B cell (primary cell): ENCODE measurements around the gene KIF25. TPM values are rescaled to one million over a fixed set of nuclear protein-coding genes. Genes with fewer than 3 reads are reported as not detected.

Source experiments
- ATAC-seq: fragments of 200-7000 bp; cut with Tn5 transposase; one replicate; pipeline ENCODE4 v1.10.0; 2021; ENCODE audit warnings: low read depth, mild to moderate bottlenecking, moderate number of reproducible peaks, moderate library complexity
- CTCF ChIA-PET: fragments of 350-600 bp; sonication (Branson Sonifier 250); formaldehyde crosslinking; loops from one replicate; lab custom pipeline; 2021; ENCODE audit warnings: antibody characterized with exemption, inconsistent platforms; lab: Charles Lee
- POLR2A ChIA-PET: fragments of 350-600 bp; sonication (Branson Sonifier 250); formaldehyde crosslinking; loops from one replicate; lab custom pipeline; 2021; ENCODE audit warnings: antibody characterized with exemption; lab: Charles Lee
- DNase-seq: peaks from one replicate; pipeline ENCODE4 v3.0.0; 2013
- H2AFZ ChIP-seq: 2 replicates; pipeline ENCODE4 v1.6.1; 2012; ENCODE audit warnings: mild to moderate bottlenecking, low read depth, low read length; ENCODE audit not compliant: insufficient read depth, poor library complexity, severe bottlenecking
- H3K27ac ChIP-seq, 2 donors: 1 replicate in 1 of 2; 2 replicates in 1 of 2; pipeline ENCODE4 v1.5.1; 2012 to 2013; ENCODE audit warnings: low read length in 2 of 2, mild to moderate bottlenecking in 2 of 2, moderate library complexity in 1 of 2
- H3K27me3 ChIP-seq, 4 experiments: fragments of 200-600 bp in 1 of 4; sonication (generic) in 1 of 4; replicated peaks in 1 of 4; 1 replicate in 2 of 4; 2 replicates in 2 of 4; pipeline versions ENCODE4 v1.6.1 to v1.7.0; 2013 to 2016; ENCODE audit warnings: low read length in 3 of 4, mild to moderate bottlenecking in 2 of 4, mixed read lengths in 1 of 4, moderate library complexity in 1 of 4; ENCODE audit not compliant: insufficient read depth in 4 of 4, control insufficient read depth in 3 of 4; ENCODE audit errors: control extremely low read depth in 1 of 4
- H3K36me3 ChIP-seq, 2 experiments: replicated peaks in 1 of 2; 1 replicate in 1 of 2; 2 replicates in 1 of 2; pipeline versions ENCODE4 v1.6.1 to v1.7.1; 2013; ENCODE audit warnings: low read length in 1 of 2; ENCODE audit not compliant: insufficient read depth in 2 of 2, control insufficient read depth in 1 of 2; ENCODE audit errors: control extremely low read depth in 1 of 2, extremely low read depth in 1 of 2
- H3K4me1 ChIP-seq, 2 donors: fragments of 200-600 bp in 1 of 2; sonication (generic) in 1 of 2; 1 replicate in 1 of 2; 2 replicates in 1 of 2; pipeline versions ENCODE4 v1.5.1 to v1.6.1; 2013 to 2017; ENCODE audit warnings: low read length in 2 of 2; ENCODE audit not compliant: control insufficient read depth in 2 of 2, insufficient read depth in 2 of 2
- H3K4me2 ChIP-seq: replicated peaks from 2 replicates; pipeline ENCODE3; 2012; ENCODE audit warnings: mild to moderate bottlenecking, low read depth, low read length; ENCODE audit not compliant: poor library complexity, severe bottlenecking
- H3K4me3 ChIP-seq, 5 experiments: fragments of 200-600 bp in 1 of 5; sonication (generic) in 1 of 5; 1 replicate in 3 of 5; 2 replicates in 2 of 5; pipeline versions ENCODE4 v1.5.1 to v1.7.0; 2011 to 2016; ENCODE audit warnings: low read length in 4 of 5, mild to moderate bottlenecking in 4 of 5, low read depth in 2 of 5, control low read depth in 1 of 5, moderate library complexity in 1 of 5; ENCODE audit not compliant: insufficient read depth in 1 of 5; ENCODE audit errors: control extremely low read depth in 1 of 5, extremely low read depth in 1 of 5
- H3K79me2 ChIP-seq: fragments of 200-600 bp; sonication (generic); one replicate; pipeline ENCODE4 v1.6.0; 2016; ENCODE audit warnings: low read length; ENCODE audit not compliant: control insufficient read depth, insufficient read depth
- H3K9ac ChIP-seq: fragments of 200-600 bp; sonication (generic); 2 replicates; pipeline ENCODE4 v1.6.1; 2017; ENCODE audit warnings: mild to moderate bottlenecking, low read length, moderate library complexity
- H3K9me3 ChIP-seq, 3 donors: one replicate each; pipeline versions ENCODE4 v1.6.1 to v1.7.1; 2013; ENCODE audit warnings: low read length in 2 of 3; ENCODE audit not compliant: control insufficient read depth in 2 of 3, insufficient read depth in 1 of 3; ENCODE audit errors: control extremely low read depth in 1 of 3
- H4K20me1 ChIP-seq: 2 replicates; pipeline ENCODE4 v1.6.0; 2012; ENCODE audit warnings: mild to moderate bottlenecking, low read length; ENCODE audit not compliant: insufficient read depth, control insufficient read depth, poor library complexity, severe bottlenecking
- H3K27ac Mint-ChIP-seq: one replicate; pipeline ENCODE4 v1.8.0; 2021; ENCODE audit warnings: mixed read lengths
- H3K27me3 Mint-ChIP-seq: one replicate; pipeline ENCODE4 v1.8.0; 2021; ENCODE audit warnings: mixed read lengths
- H3K4me1 Mint-ChIP-seq: one replicate; pipeline ENCODE4 v1.8.0; 2021; ENCODE audit warnings: mixed read lengths
- H3K4me3 Mint-ChIP-seq: one replicate; pipeline ENCODE4 v1.8.0; 2021; ENCODE audit warnings: mixed read lengths
- H3K9me3 Mint-ChIP-seq: one replicate; pipeline ENCODE4 v1.8.0; 2022; ENCODE audit warnings: mixed read lengths; ENCODE audit not compliant: insufficient read depth
- CTCF ChIP-seq: fragments of 200-600 bp; IDR thresholded peaks from one replicate; pipeline ENCODE4 v1.8.0; 2022; ENCODE audit warnings: antibody characterized with exemption, mild to moderate bottlenecking
- EZH2 ChIP-seq: IDR thresholded peaks from 2 replicates; pipeline ENCODE4 v1.6.1; 2012; ENCODE audit warnings: borderline replicate concordance, low read depth, mild to moderate bottlenecking, moderate library complexity, low read length; ENCODE audit not compliant: insufficient read depth, poor library complexity, severe bottlenecking
- WGBS: methylation state at CpG from one replicate; pipeline ENCODE4 v1.1.5; 2013; ENCODE audit warnings: missing lambda C conversion rate; ENCODE audit not compliant: insufficient coverage; 5-methylcytosine and 5-hydroxymethylcytosine counted together
- intact Hi-C: fragments of 100-400 bp; cut with micrococcal nuclease; formaldehyde crosslinking; loops from one replicate; pipeline ENCODE4 v1.10.0; 2022
- polyA plus RNA-seq: library from polyadenylated mRNA; depleted of rRNA; stranded (reverse); fragments of >200 nt; gene quantifications from 2 replicates; pipeline ENCODE4 v1.2.3, GENCODE V29; 2012
- total RNA-seq, 2 donors: library from RNA; stranded (reverse); fragments of 120-200 nt in 1 of 2; gene quantifications; 1 replicate in 1 of 2; 2 replicates in 1 of 2; pipeline versions ENCODE4 v1.2.3 to v1.2.4, GENCODE V29; 2013 to 2022

KIF25 gene
- total and polyA plus RNA-seq, 2 donors (not counting 1 experiment from before 2014, with no cell fraction given) = not detected

DNA sequence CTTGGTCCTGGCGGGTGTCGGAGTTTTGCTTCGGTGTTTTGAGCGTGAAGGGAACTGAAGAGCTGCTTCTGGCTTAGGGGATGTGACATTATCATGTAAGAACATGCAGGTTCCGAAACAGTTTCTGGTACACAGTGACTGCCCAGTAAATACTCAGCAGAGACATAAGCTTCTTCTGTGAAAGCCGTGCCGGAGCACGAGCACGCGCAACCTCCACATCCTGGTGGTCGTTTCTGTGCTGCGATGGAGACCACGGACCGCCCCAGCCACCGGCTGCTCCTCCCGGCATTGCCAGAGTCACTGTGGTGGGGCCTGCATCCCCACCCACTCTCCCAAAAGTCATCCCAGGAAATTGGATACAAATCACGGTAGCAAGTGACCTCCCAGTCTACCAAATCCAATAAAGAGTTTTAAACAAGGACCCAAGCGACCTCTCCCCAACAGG is 18.7 kb downstream of the KIF25 start:
- H3K9ac ChIP-seq = no peak overlapping the region
- Mint-ChIP-seq H3K9me3 (peaks cover 13% of the 10 kb centered on the region), H3K4me3 (no peak overlapping the region), H3K27ac (no peak overlapping the region), H3K4me1 (no peaks in the 10 kb centered on the region), H3K27me3 (peaks cover 5% of the 10 kb centered on the region)
- DNase-seq (no peak), ATAC-seq (no peak)
- WGBS = 95% methylated on average over 17 of the region's 18 CpGs
- ChIA-PET POLR2A (no interaction called here), CTCF (no interaction called here)
- no peaks in the 10 kb centered on the region for H4K20me1 ChIP-seq
- no peaks in the 10 kb centered on the region for H3K79me2 ChIP-seq
- H2AFZ ChIP-seq = no peak overlapping the region
- intact Hi-C loops = no loop called here
- H3K9me3 ChIP-seq = peaks cover 0 to 36% (median 12%) of the 10 kb centered on the region in 3 donors
- no peak for TF ChIP-seq EZH2
- no peak for TF ChIP-seq CTCF
- H3K4me2 ChIP-seq = no peak overlapping the region
- no peak overlapping the region for H3K27ac ChIP-seq
- no peaks in the 10 kb centered on the region for H3K4me1 ChIP-seq
- no peaks in the 10 kb centered on the region for H3K27me3 ChIP-seq
- H3K36me3 ChIP-seq = no peaks in the 10 kb centered on the region
- no peak overlapping the region for H3K4me3 ChIP-seq

DNA sequence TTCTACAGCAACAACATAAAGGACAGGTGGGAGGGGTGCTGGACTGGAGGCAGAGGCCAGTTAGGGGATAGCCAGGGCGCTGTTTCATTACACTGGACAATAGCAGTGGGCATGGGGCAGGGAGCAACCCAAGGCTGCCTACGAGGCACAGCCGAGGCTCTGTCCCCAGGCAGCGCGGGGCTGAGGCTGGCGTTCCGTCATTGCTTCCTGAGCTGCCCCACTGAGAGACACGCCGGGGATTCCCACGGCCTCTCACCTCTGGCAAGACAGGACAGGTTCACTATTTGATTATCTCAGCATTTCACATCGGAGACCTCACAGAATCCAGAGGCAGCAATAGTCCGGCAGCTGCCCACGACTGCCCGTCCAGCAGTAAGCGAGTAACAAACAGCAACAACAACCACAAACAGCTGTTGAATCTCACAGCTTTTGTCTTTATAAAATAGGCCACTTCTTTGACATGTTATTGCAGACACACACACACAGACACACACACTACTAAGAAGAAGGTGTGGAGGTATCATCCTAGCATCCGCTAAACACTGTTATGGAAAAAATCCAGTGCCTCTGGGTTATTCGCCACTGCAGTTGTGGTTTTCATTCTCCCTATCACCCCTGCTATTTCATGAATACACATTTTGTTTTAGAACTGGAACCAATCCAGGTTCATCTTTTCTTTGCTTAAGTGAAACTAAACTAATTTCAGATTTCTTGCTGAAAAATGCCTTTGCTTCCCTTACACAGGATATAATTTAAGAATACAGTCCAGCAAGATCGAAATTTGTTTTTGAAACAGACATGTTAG is 19.5 kb downstream of the KIF25 start:
- Histone ChIP-seq H2AFZ (no peak overlapping the region), H3K9ac (no peak overlapping the region), H3K4me3 (no peak overlapping the region), H3K4me2 (no peak overlapping the region), H3K79me2 (no peaks in the 10 kb centered on the region), H3K4me1 (no peaks in the 10 kb centered on the region), H3K36me3 (no peaks in the 10 kb centered on the region), H3K27me3 (no peaks in the 10 kb centered on the region), H4K20me1 (no peaks in the 10 kb centered on the region), H3K9me3 (peaks cover 0 to 36% (median 7%) of the 10 kb centered on the region in 3 donors), H3K27ac (no peak overlapping the region)
- intact Hi-C loops = no loop called here
- ATAC-seq = no peak
- Mint-ChIP-seq H3K4me1 (no peaks in the 10 kb centered on the region), H3K9me3 (peaks cover 7% of the 10 kb centered on the region), H3K27ac (no peak overlapping the region), H3K4me3 (no peak overlapping the region), H3K27me3 (peaks cover 5% of the 10 kb centered on the region)
- DNase-seq = no peak
- CTCF ChIA-PET = no interaction called here
- no peak for TF ChIP-seq CTCF
- no peak for TF ChIP-seq EZH2
- WGBS = 93% methylated on average over 16 of the region's 18 CpGs
- POLR2A ChIA-PET = no interaction called here
